Amniotic epithelial cell (primary cell): ENCODE data around the gene FKBP14.

Source experiments
- DNase-seq: peaks from one replicate; pipeline ENCODE4 v3.0.0-alpha.2; 2010; ENCODE audit warnings: low read depth

Gene FKBP14

DNA sequence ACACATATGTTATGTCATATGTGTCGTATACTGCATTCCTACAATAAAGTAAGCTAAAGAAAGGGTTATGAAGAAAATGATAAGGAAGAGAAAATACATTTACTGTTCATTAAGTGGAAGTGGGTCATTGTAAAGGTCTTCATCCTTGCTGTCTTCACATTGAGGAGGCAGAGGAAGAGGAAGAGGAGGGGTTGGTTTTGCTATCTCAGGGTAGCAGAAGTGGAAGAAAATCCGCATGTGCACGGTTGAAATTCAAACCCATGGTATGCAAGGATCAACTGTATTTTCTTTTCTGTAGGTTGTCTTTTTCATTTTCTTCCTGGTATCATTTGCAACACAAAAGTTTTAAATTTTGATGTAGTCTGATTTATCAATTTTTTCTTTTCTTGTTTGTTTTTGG lies 8.0 kb upstream of the FKBP14 start:
- DNase-seq = no peak

DNA sequence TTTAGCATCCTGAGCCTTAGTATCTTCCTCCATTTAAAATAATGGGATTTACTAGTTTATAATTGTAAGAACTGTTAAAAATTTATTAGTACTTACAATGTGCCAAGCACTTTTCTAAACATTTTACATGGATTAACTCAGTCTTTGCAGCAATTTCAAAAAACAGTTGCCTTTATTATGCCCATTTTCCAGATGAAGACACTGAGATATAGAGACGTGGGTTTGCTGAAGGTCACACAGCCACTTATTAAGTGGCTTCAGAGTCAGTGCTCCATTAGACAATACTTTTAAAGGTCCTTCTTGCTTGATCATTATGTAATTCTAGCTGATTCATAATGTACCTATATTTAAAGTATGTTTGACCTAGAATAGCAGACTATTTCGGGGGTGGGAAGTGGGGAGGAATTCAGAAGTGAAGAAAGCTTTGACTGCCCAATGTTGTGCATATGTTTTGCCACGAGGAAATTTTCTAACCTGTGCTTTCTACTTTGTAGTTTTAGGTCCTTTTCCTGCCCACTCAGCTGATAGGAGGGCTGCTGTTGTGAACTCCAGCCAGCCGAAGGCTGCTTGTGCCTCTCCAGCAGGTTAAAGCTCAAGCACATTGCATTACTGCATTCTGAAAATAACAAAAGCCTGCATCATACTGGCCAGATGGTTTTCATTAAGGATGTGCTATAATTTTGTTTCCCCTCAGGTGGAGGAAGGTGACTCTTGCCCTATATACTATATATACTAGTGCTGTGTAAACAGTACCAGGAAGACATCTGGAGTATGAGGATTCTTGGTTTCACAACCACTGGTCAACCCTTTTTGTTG lies 6.0 kb upstream of the FKBP14 start:
- peak; percentile 35 for DNase-seq

DNA sequence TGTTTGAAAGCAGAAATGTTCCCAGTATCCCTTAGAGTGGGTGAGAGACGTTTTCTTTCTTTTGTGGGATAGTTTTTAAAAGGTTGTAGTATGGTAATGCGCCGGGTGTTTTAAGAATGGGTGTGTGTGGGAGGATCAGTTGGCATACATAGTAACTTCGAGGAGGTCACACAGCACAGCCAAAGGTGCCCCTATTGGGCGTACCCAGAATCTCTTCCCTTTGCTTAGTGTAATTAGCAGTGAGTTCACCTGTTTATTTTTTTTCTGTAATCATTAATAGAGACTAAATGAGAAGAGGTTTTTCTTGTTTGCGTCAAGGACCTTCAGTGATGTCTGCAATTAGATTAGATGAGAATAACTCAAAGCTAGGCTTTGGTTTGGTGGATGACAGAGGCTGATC lies 3.2 kb upstream of the FKBP14 start:
- DNase-seq = no peak

DNA sequence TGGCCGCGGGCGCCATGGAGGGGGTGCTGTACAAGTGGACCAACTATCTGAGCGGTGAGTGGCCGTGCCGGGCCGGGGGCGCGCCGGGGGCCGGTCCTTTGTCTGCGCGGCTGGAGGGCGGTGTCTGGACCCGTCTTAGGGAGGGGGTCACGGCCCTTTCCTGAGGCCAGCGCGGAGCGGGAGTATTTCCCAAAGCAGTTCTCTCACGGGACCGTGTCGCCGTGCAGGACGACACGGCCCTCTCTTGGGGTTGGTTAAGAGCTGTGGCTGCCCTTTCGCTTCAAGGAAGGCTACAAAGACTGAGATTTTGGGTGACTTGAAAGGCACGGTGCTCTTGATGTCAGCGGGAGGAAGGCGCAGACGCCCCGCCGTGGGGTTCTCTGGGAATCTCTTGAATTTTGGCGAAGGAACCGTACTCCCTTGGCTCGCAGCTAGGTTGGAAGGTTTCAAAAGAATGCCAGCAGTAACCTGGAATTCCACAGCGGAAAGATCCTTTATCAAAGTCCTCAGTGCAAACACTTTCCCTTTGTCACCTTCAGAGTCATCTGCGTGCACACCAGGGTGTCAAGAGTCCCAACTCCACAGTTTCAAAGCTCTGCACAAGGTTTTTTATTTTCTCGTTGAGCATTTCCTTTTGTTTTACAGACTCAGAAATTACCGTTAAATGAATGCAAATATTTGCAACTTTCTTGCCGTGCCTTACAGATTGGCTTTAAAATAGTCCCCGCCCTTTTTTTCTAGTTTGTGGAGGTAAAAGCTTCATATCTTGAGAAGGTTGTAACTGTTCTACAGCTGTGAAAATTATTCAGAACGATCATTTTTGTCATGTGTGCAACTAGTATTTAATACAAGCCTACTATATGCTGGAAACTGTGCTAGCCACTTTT lies 2.5 kb upstream of the FKBP14 start:
- no peak for DNase-seq

DNA sequence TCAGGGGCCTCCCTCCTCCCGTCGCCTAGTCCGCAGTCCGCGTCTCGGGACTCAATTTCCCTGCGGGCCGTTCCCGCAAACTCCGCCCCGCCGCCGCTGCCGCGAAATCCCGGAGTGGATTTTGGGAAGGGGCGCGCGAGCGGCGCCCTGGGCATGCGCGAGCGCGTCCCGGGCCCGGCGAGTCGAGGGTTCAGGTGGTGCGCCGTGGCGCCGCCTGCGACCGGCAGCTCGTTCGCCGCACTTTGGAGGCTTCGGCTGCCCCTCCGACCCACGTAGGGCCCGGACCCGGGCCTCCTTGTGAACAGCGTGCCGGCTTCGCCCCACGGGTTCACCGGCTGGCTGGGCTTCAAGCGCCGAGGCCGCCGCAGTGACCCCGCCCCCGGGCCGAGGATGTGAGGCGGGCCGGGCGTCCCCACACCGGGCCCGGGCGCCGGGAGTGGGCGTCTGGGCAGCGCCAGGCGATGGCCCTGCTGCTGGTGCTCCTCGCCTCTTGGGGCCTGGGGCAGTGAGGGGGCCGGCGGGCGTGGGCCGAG lies 1.8 kb upstream of the FKBP14 start, which contains the start of gene PLEKHA8:
Gene PLEKHA8, plus strand, starts transcription at position 197 of the 533 bp plus-strand sequence. CDS start 351 bp downstream, outside the sequence.
- peak; percentile 76 for DNase-seq

DNA sequence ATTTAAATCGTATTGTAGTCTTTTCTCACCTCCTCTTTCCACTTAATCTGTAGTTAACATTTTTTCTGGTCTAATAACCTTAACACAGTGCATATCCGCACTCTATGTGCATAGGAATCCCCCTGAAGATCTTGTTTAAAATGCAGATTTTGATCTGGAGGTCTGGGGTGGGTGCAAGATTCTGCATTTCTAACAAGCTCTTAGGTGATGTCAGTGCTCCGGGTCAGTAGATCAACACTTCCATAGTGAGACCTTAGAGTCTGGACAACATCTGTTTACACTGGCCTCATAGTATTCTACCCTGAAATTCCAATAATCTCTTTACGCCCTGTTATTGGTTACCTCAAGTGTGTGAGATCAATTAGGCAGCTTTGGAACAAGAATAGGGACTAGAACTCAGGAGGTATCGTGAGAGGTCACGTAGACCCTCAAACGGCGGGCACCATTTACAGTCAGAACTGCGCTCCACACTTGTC lies 1.3 kb upstream of the FKBP14 start:
- DNase-seq = no peak

DNA sequence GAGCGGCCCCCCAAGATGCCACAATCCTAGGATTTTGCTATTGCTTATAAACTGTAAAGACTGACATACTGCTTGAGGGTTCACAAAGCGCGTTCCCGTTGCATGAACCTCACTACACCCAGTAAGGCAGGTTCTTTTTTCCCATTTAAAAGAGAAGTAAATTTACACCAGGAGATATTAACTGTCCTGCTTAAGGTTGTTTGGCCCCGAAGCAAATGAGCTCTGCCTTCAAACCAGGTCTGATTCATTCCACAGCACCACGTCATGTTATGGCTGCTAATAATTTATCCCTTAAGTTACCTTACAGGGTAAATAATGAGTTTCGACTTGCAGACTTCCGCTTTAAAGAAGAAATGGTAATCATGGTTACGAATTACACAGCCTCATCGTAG lies 559 bp upstream of the FKBP14 start:
- DNase-seq = peak; percentile 76

DNA sequence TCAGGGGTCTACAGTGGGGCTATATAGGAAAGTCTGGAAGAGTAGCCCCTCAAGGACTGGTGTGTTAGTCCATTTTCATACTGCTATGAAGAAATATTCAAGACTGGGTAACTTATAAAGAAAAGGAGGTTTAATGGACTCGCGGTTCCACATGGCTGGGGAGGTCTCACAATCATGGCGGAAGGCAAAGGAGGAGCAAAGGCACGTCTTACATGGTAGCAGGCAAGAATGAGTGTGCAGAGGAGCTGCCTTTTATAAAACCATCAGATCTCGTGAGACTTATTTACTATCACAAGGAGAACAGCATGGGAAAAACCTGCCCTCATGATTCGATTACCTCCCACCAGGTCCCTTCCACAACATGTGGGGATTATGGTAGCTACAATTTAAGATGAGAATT lies 3.0 kb downstream of the FKBP14 start:
- DNase-seq = no peak

DNA sequence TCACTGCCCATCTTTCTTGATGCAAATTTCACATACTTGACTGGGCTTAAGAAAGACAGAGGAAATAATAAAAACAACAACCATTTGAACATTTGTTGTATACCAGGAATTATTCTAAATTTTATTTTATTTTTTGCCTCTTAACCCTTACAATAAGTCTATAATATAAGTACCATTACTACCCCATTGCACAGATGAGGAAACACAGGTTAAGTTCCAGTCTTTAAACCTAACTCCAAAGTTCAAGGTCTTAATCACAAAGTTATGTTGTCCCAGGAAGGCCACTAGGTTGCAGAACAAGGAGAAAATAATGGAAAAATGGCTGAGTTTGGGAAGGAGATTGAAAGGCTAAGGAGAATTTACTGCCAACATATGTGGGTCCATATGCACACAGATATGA lies 3.5 kb downstream of the FKBP14 start:
- no peak for DNase-seq

DNA sequence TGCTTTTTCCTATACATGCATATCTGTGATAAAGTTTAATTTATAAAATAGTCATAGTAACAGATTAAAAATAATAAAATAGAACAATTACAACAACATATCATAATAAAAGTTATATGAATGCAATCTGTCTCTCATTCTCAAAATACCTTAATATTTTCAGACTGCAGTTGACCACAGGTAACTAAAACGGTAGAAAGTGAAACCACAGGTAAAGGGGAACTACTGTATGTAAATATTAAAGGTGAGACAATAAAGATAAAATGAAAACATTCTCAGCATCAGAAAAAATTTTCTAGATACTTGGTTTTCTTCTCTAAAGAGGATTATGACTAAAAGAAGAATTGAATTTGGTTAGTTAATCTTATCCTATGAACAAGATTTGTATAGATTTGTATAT lies 6.0 kb downstream of the FKBP14 start:
- DNase-seq = no peak

DNA sequence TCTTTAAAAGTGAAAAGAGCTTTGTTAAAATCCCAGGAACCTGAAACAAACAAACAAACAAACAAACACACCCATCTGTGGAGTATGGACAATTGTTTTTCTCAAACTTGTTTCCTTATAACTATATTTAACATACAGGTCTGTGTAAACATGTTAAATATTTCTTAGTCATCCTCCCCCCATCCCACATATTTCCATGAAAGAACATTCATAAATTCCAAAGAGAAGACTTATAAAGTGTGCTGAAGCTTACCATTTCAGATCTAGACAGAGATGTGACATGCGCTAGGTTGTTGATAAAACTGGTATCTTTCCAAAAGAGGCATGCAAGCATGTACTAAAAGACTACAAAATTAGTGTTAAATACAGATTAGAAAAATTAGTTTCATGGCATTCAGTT lies 6.5 kb downstream of the FKBP14 start:
- DNase-seq = peak; percentile 33

DNA sequence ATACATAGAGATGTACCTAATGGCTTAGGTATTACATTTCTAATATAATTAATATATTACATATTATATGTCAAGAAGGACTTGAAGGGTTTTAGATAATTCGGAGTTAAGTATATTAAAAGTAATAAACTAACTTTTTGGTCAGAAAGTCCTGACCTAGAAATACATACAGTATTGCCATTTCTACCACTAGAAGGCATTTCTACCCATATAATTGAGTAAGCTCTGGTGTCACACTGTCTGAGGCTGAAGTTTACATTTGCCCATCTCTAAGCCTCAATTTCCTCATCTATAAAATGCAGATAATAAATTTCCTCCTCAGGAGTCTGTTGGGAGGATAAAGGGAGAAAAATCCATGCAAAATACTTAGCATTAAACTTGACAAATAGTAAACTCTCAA lies 7.1 kb downstream of the FKBP14 start:
- DNase-seq = no peak

DNA sequence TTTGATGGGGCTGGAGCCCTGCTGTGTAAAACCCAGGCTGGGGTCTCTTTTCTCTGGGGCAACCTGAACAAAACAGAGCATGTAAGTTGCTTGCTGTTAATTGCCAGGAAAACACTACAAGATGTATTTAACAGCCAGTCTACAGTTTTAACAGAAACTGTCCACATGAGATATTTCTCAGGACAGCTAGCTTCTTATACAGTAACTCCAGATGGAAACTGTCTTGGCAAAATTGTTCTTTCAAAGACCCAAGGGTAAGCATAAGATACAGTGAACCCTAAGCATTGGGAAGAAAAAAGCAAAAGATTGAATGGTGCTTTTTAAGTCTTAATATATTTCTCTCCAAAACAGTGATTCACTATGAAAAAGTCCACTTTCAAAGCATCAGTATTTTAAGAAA lies 8.1 kb downstream of the FKBP14 start:
- DNase-seq = no peak

DNA sequence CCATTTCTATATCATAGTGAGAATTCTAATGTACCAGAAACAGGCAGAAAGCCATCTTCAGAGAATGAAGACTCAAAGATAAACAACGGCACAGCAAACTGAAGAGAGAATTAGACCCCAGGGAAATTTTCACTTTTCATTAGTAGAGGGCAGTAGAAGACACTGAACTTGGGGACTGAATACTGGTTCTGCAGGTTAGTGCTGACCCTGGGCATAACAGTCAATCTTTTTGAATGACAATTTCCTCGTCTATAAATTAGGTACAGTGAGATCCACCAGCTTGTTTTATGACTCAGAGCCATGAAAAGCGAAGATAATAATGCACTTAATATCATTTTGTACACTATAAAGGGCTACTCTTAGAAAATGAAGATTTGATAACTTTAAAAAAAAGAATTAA lies 13.7 kb downstream of the FKBP14 start:
- DNase-seq = no peak

DNA sequence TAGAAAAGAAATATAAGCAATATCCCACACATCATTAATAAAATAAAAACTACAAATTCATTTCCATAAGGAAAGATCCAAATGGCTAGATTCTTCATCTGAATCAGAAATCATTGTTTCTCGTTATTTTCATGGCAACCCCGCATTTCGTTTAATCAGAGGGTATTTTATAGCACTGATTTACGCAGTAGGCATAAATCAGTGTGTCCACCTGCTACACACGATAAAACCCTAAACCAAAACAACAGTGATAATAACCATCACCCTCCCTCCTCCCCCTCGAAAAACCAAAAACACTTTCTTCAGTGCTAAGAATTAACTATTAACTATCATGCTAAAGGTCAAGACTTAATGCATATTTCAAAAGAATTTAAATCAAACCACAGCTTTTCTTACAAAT lies 16.5 kb downstream of the FKBP14 start:
- DNase-seq = no peak

DNA sequence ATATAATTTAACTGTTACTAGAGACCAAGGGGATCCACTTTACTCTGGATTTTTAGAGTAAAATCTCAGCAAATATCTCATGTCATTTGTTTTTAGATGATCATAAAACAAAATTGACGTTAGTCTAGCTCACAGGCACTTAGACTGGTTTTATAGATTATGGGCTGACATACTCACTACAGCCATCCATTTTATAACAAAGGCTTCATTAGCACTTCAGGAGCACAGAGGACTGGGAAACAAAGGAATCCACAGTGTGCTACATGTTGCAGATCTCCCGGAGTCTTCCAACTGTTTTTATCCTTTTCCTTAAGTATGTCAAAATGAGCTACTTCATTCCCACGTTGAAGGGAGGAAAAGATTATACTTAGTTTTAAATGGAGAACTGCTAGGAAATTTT lies 21.0 kb downstream of the FKBP14 start:
- DNase-seq = no peak

DNA sequence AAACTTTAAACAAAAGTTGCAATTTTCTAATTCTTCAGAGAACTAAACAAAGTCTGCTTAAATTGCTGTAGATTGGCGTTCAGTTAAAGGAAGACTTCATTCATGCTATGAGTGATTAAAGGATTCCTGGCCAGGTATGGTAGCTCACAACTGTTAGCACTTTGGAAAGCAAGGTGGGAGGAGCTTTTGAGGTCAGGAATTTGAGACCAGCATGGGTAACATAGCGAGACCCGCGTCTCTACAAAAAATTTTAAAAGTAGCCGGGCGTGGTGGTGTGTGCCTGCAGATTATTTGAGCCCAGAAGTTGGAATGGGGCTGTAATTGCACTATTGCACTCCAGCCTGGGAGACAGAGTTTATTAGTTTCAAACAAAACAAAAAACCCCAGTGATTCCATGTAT lies 23.4 kb downstream of the FKBP14 start:
- DNase-seq = no peak

DNA sequence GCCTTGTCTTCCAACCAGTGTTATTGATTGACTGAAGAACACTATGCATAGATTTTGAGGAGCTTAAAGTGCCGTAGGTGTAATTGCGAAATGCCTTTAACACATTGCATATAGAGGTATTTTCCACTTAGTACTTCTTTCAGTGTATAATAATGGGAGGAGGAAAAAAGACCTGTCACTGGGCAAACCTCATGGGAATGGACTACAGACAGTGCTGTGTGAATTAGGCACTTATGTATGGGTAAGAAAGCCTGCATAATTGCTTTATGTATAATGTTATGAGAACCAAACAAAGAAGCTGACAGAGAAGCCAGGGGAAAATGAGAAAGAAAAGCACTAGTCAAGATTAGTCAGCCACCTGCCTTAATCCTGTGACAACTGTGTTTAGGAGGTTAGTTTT lies 24.5 kb downstream of the FKBP14 start:
- no peak for DNase-seq

DNA sequence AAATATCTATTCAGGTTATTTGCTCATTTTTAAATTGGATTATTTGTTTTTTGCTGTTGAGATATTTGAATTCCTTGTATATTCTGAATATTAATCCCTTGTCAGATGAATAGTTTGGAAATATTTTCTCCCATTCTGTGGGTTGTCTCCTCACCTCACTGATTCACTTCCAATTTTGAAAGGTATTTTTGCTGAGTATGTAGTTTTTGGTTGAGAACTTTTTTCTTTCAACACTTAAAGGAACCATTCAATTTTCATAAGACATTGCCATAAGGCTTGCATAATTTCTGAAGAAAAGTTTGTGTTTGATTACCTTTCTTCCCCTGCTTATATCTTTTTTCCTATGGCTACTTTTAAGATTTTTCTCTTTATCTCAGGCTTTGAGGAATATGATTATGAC lies 28.0 kb downstream of the FKBP14 start:
- no peak for DNase-seq

DNA sequence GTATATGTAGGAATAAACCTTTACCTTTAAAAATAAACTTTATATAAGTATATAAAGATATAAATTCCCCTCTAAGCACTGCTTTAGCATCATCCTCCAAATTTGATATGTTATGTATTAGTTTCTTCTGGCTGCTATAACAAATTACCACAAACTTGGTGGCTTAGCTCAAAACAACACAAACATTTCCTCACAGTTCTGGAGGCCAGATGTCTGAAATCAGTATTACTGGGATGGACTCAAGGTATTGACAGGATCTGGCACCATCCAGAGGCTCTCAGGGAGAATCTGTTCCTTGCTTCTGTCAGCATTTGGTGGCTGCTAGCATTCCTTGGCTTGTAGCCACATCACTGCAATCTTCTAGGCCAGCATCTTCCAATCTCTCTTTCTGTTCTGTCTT lies 30.2 kb downstream of the FKBP14 start:
- DNase-seq = no peak

DNA sequence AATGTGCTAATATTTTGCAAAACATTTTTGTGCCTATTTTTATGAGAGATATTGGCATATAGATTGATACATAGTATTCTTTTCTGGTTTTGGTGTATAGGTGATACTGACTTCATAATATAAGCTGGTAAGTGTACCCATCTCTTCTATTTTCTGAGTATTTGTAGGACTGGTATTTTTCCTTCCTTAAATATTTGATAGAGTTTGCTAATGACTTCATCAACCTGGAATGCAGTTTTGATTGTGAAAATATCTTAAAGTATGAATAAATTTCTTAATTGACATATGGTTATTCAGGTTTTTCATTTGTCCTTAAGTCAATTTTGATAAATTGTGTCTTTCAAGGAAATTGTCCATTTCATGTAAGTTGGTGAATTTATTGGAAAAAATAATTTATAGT lies 30.9 kb downstream of the FKBP14 start:
- no peak for DNase-seq

DNA sequence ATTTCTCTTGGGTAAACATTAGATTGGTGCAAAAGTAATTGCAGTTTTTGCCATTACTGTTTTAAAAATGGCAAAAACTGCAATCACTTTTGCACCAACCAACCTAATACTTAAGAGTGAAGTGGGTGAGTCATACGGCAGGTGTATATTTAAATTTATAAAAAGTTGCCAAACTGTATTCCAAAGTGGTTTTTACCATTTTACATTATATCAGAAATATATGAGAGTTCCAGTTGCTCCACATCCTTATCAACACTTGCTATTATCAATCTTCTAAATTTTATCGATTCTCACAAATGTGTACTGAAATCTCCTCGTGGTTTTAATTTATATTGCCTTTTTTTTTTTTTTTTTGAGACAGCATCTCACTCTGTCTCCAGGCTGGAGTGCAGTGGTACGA lies 33.4 kb downstream of the FKBP14 start:
- no peak for DNase-seq

DNA sequence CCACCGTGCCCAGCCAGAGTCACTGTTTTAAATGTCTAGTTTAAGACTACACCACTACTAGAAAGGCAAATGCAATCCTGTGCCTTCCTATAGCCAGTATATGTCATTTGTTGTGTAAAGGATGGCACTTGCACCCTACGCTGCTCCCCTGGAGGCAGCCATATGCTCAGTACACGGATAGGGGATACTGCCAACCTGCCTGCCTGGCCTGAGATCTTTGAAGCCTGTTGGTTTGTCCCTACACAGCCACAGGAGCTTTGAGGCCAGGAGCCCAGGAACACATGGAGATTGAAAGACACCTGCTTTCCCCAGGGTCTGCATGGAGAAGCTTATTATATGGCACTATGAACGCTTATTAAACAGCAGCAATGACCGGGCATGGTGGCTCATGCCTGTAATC lies 34.6 kb downstream of the FKBP14 start:
- DNase-seq = no peak
